HG02840 (cell line): ENCODE data around the gene PDYN.
"Not testable (repeated sequence)": the region's sequence is repeated elsewhere in the genome, so short reads cannot be mapped to it uniquely, and the experiment has no call there.

Experiments used
- ATAC-seq: cut with Tn5 transposase; IDR thresholded peaks from one replicate; pipeline ENCODE4 v1.9.1; 2021; ENCODE audit warnings: mild to moderate bottlenecking, moderate library complexity, moderate number of reproducible peaks; ENCODE audit not compliant: unreplicated experiment, low FRiP score

PDYN gene

DNA sequence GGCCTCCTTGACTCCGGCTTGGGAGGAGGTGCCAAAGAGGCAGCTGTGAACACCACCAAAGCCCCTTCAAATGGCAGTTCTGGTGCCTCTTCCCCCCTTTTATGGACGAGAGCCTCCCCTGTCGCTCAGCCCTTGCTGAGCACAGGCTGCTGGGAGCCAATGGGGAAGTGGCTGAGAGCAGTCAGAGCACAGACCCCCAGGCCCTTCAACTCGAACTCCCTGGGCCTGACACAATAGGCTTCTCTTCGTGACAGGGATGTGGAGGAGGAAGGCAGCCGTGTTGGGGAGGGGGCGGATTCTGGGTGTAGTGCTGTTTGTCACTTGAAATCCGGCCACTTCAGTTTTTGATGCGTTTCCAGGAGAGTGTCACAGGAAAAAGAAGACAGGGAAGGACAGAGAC lies at the start of gene PDYN:
PDYN (minus strand) TSS at position 73 of the 400 bp plus-strand sequence. CDS start 10,974 bp downstream, outside the sequence.
- no peak for ATAC-seq

DNA sequence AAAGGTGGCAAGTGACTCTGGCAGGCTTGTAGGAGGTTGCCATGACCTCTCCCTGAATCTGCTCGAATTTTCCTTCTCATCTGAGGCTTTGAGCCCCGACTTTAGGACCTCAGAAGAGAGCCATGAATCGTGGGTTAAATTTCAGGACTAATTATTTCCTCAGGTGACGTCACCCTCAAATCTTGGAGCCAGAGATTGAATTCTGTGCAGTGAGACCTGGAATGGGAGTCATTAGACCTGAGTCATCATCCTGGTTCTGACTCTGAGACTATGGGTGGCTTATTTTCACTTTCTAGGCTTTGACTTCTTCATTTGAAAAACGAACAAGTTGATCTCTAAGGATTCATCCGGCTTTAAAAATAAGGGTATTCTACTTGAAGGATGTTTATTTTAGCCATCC lies 48.5 kb upstream of the PDYN start:
- no peak for ATAC-seq

DNA sequence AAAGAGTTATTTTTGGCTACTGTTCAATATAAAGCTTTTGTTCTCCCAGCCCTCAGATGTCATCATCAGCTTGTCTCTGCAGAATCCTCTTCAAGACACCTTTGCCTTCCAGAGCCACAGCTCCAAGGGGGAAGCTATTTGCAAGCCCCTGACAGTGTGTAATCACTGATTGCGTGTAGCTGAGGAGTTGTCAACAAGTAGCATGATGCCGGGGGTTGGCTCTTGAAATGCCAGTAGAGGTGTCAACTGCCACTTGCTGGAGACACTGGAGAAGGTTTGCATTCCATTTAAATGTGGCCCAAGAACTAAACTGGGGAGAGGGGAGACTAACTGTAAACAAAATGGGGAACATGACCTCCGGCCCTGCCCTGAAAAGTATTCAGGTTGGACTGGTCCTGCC lies 44.3 kb upstream of the PDYN start:
- no peak for ATAC-seq

DNA sequence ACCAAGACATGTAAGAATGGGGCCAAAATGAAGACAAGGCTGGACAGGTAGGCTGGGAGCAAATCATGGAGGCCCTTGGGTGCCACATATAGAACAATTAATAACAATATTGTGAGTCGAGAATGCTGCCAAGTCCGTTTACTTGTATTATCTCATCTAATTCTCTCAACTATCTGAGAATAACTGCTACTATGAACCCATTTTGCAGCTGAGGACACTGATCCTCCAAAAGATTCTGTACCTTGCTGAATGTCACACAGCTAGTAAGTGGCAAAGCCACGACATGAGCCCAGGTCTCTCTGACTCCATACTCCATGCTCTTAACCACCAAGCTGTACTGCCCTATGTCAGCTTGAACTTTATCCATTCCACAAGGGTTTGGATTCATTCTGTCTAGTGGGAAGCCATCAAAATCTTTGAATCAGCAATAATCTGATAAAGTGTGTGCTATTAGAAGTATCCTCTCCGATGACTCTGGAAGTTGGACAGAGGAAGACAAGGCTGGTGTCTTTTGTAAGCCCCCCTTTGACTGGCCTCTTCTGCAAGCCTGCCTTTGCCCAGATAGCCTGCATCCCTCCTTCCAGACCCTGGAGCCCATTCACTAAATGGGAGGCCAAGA lies 43.5 kb upstream of the PDYN start:
- ATAC-seq, result no peak

DNA sequence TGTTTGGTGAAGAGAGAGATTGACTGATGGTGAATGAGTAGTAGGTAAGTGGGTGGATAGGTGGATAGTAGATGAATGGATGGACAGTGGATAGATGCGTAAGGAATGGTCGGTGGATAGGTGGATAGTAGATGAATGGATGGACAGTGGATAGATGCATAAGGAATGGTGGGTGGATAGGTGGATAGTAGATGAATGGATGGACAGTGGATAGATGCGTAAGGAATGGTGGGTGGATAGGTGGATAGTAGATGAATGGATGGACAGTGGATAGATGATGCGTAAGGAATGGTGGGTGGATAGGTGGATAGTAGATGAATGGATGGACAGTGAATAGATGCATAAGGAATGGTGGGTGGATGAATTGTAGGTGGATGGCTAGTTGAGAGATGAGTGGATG lies 42.5 kb upstream of the PDYN start:
- ATAC-seq, result not testable (repeated sequence)

DNA sequence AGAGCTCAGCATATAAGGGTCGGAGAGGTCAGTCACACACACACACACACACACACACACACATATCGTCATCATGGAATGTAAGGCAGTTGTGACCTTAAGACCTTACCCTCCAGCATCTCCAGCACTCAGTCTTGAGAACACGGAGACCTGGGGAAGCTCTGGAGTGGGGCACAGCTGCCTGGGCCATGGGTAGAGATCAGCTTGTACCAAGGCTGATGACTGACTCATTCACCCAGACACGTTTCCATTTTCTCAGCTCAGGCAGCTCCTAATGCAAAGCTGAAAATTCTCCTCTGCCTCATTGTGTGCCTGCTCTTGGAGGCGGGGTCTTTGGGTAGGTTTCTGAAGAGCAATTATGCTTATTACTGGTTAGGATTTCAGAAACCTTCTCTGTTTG lies 38.3 kb upstream of the PDYN start:
- no peak for ATAC-seq

DNA sequence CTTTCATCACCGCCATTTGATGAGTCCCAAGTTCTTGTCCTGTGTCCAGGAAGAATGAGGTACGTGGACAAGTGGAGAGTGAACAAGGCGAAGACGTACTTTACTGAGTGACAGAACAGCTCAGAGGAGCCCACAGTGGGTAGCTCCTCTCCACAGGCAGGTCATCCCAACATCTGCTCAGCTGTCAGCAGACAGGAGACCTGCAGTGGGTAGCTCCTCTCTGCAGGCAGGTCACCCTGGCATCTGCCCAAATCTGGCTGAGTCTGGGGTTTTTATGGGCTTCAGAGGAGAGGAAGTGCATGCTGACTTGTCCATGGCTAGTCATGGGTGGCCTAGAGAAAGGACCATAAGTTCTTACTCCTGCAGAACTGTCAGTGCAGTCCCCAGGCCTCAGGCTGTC lies 32.7 kb upstream of the PDYN start:
- no peak for ATAC-seq

DNA sequence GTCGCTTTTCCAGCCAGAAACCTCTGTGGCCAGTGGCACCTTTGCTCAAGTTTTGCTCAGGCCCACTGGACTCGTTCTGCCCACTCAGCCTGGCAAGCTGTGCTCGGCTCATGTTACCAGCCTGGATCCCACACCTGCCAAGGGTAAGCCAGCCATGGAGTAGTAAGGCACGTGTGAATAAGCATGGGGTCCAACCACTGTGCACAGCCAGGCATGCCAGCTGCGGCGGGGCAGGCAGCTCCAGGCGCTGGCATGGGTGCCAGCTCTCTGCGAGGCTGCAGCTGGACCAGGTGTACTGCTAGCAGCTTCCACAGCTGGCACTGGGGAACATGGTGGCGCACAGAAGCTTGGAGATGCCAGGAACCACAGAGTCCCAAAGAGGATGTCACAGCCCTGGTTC lies 32.1 kb upstream of the PDYN start:
- ATAC-seq, result no peak

DNA sequence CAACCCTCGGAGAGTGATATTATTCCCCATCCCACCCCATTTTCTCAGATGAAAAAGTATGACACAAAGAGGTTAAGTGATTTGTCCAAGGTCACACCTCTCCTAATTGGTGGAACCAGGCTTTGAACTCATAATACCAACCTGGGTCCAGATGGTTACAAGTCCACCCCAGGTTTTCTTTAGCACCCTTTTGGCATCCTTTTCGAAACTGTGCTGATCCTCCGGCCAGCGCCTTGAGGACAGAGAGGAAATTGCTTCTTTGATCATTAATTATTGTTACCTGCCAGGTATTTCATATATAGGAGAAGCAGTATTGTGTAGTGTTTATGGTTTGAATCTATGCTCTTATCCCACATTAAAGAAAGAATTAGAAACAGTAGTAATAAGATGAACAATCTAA lies 29.3 kb upstream of the PDYN start:
- ATAC-seq, result no peak

DNA sequence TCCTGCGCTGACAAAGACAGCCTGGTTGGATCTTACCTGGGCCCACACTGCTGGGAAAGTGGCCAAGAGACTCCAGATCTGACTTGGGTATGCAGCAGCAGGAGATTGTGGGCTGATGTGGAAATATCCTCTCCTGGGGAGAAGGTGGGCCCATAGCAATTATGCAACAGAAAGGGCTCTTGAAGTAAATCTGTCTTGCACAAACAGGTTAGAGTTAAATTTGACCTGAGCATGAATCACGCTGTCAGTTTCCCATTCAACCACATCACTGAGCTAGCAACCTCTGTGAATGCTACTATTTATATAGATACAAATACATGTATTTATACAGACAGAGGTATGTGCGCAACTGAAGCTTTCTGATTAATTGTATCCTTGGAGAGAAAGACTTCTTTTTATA lies 28.3 kb upstream of the PDYN start:
- no peak for ATAC-seq

DNA sequence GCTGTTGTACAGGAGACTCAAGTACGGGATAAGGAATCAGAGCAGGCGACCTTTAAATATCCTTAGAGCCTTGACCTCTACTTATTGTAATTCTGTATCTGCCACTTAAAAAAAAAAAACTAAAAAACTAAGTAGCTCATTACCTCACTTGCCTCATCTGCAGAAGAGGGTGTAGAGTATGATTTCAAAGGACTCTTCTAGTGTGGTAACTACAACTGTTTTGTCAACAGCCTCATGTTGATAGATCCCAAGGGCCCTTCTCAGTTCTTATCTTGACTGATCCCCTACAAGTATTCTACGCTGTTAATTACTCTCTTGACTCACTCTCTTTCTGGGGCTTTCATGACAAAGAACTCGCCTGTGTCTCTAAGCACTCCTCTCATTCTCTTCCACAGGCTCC lies 16.7 kb upstream of the PDYN start:
- no peak for ATAC-seq

DNA sequence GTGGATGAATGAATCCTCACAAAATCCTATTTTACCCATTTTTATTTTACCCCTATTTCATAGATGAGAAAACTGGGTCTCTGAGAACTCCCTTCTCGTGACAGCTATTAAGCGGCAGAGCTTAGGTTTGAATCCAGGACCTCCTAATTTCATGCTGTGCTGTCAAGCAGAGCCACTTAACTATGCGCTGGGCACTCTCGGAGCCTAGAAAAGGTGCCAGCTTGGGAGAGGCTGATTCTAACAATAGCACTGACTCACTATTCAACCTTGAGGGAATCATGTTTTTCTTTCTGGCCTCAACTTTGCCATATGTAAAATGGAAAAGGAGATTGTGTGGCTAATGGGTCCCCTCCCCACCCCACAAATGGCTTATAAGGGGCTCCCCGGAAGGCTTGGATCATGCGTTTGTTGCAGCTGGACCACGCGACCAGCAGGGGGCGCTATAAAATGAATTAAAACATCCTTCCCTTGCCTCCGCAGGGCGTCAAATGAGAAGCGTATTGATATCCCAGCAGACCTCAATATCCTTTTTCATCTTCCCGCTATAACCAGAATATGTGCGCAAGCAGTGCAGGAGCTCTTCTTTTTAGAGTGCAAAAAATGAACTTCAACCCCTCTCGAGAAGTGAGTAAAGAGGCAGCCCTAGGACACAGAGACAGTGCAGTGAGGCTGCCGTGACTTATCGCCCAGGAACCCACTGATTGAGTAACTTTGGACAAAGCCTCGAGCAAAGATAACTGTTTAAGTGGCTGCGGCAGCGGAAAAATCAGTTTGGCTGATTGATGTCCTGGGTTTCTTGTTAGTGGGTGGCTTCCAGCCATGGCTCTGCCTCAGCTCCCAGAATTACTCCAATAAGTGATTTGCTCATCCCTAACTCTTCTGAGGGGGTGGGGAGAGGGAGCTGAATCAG lies 12.8 kb upstream of the PDYN start:
- no peak for ATAC-seq

DNA sequence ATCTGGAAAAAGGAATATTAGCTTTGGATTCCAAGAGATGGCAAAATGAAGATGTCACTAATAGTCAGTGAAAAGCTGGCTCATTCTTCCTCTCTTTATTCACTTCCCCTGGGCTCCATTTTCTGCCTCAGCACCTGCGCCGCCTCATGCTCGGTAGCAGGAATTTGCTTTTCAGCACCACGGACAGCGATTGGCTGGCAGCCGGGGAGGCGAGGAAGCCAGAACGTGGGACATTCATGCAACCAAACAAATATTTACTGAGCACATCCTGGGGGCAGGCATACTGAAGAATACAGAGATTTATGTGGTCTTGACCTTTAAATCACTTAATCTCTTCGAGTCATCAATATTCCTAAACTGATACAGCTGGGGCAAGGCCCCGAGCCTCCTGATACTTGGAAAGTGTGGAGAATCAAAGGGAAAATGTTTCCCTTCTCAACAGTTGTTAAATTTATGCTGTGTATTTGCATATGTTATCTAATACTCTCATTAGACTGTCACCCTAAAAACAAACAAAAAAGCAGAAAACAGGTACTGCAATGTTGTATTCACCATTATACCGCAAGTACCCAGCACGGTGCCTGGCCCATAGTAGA lies 12.1 kb upstream of the PDYN start:
- ATAC-seq, result no peak

DNA sequence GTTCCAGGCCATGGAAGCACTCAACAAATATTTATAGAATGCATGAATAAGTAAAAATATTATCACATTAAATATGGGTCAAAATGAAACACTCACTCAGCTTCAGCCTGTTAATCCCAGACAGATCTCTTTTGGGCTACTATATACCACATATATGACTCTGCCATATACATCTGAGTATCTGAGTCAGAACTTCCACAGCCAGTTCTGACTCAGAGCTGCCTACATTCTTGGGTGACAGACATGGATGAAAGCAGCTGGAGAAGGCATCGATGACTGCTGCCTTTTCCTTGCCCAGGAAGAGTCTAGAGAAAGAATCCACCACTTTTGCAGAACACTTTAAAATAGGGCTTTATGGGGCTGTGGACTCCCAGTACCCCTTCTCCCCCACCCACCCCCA lies 11.5 kb upstream of the PDYN start:
- no peak for ATAC-seq

DNA sequence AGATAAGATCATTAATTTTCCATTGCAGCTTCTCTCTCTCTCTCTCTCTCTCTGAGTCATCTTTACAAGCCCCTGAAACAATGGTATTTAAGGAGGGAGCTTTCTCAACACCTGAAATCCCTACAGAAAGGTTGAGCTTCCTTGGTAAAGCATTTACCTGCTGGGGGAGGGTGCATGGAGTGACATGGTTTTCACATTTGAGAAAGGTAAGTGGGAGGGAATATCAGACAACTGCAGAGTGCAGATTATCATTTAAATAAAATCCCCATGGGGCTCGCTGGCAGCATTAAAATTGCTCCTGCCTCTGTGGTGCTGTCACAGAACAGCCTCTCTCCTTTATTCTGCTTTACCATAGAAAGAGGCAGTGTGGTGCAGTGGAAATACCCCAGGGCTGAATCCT lies 10.3 kb upstream of the PDYN start:
- ATAC-seq, result no peak

DNA sequence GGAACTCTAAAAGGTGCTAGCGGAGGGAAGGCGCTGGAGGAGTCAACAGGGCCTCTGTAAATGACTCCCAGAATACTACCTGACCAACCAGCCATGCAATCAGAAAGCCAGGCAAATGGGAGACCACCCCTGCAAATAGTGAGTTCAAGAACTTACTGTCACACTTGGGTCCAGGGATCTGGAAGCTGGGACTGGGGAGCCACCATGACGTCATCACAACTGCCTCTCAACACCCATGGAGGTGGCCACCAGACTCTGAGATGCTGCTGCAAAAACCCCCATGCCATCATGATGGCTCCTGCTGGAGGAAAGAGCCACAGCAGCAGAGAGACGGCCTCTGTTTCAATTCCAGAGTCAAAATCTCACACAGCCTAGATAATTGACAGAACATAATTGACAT lies 8.5 kb upstream of the PDYN start:
- no peak for ATAC-seq

DNA sequence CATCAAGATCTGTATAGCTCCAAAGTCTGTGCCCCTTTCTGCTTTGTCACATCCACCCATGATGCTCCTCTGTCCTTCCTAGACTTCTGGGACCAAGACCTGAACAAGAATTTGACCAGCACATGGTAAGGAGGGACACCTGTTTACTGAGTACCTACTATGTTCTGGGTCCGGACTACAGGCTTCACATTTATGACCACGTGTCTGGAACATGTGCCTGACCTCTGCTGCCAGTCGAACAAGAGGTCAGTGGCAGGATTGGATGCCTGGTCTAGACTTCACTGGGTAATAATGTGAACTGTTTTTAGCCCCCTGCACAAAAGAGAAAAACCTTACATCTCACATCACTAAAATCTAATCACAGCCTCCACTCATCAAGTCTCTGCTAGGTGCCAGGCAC lies 7.3 kb upstream of the PDYN start:
- ATAC-seq, result no peak

DNA sequence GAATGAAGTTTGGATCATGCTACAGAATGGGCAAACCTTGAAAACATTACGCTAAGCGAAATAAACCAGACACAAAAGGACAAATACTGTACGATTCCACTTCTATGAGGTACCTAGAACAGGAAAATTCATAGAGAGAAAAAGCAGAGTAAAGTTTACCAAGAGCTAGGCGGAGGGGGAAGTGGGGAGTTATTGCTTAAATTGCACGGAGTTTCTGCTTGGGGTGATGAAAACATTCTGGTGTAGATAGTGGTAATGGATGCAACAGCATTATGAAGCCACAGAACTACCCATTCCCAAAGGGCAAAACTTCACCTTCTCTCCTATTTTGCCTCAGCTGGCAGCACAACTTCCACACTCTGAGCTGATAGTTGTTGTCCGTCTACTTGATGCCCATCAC lies 6.4 kb upstream of the PDYN start:
- no peak for ATAC-seq

DNA sequence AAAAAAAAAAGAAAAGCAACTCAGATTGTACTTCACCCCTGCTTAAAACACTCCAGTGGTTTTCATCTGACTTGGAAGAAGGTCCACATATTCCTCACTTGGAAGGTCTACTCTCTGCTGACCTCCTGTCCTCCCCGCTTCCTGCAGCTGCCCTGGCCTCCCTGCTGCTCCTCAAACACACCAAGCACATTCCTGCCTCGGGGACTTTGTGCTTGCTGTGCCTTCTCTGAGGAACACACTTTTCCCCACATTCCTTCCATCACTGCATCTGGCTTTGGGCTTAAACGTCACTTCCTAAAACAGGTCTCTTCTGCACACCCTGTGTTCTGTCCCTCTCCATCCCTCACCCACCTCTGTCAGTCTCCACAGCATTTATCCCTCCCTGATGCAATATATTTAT lies 4.9 kb upstream of the PDYN start:
- no peak for ATAC-seq

DNA sequence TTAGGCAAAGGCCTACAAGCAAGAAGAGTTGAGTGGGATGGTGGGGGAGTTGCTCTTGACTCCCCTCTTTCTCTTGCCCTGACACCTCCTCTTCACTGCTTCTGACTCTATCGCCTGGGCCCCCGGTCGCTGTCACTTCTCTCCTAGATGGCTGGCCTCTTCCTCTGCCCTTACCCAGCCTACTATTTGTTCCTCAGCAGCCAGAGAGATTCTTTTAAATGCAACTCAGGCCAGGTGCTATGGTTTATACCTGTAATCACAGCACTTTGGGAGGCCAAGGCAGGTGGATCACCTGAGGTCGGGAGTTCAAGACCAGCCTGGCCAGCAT lies 4.3 kb upstream of the PDYN start:
- ATAC-seq, result no peak

DNA sequence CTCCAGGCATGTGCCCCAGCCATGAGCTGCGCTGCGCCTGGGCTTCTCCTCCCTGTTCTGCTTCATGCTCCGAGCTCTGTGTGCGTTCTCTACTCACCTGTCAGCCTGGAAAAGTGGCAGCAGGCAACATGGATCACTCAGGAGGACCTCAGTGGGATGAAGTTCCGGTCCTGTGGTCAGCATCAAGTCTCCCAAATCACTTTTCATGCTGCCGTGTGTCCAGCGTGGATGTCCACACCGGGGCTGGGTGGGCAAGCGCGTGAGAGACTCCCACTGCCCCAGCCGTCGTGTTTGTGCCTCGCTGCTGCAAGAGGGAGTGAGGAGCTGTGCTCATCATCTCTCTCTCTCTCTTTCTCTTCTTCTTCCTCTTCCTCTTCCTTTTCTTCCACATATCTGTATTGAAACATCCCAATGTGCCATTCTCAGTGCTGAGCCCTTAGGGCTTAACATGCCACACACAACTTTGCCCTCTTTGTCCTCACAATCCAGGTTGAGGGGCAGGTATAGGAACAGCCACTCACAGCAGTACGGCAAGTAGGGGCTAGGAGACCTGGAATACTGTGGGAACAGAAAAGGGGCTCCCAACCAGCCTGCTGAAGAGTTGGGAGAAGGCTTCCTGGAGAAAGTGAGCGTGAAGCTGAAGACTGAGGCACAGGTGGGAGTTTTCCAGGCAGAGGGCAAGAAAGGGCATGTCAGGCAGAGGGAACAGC lies 3.8 kb upstream of the PDYN start:
- no peak for ATAC-seq
